NCI-H128 (cell line): ENCODE results near the gene RYR2.
"Not testable (repeated sequence)": the region's sequence is repeated elsewhere in the genome, so short reads cannot be mapped to it uniquely, and the experiment has no call there.

Experiments used
- DNase-seq: peaks from one replicate; lab custom pipeline; 2025; ENCODE audit not compliant: unreplicated experiment; lab: John Stamatoyannopoulos, UW

The RYR2 gene

DNA sequence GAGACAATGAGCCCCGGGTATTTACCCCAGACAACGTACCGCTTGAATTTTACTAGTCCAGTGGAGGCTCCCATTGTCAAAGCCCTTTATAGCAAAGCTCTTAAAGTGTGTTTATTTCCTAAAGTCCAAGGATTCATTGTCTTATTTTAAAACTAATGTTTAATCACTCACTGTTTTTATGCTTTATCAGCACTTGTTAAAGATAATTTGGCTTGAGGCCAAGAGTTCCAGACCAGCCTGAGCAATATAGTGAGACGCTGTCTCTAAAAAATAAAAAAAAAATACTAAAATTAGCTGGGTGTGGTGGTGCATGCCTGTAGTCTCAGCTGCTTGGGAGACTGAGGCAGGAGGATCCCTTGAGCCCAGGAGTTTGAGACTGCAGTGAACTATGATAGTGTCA, 202.8 kb downstream of the RYR2 start:
- DNase-seq: no peak

DNA sequence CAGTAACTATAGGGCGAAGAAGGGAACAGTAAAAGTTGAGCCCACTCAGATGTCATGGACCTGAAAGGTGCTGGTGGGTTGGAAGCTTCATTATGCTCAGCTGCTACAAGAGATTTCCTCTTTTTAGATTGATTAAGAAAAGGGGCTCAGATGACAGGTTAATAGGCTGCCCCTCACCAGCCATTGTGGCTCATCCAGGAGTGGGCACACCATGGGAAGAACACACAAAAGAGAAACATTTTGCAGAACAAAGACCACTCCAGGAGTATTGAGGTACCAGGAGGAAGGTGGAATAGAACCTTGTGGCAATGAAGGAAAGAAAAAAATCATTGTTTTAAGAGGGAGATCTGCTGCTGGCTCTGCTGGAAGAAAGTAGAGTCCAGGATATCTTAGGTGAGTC, 205.5 kb downstream of the RYR2 start:
- DNase-seq: no peak

DNA sequence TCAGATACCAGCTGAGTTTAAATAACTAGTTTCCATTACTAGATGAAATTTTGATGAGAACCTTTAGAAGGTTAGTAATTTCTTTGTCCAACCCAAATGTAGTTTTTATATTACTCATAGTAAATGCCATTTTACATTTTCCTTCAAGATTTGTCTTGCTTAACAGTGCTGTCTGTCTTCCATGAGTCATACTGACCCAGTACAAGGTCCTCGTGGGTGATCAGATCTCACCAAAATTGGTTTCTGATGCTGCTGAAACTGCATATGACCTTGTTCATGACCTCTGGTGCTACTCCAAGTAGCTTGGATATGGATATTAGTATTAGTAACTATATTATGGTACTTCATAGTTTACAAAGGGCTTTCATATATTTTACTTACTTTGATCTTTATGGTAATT, 207.1 kb downstream of the RYR2 start:
- DNase-seq: no peak

DNA sequence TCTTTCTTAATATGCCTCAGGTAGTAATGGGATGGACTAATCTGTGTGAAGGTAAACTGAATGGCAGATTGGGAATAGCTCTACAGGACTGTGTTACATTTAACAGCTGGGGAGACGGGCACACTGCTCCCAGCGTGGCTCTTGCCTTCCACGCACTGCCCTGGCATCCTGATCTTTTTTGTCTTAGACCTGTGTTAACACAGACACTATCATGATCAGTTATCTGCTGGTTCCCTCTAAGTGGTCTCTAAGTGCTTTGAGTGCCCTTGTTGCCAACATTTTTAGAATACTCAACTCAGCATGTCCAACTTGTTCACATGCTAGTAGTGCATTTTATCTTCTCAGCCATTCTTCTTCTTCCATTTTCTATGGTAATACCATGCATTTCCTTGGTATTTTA, 208.1 kb downstream of the RYR2 start:
- no peak for DNase-seq

DNA sequence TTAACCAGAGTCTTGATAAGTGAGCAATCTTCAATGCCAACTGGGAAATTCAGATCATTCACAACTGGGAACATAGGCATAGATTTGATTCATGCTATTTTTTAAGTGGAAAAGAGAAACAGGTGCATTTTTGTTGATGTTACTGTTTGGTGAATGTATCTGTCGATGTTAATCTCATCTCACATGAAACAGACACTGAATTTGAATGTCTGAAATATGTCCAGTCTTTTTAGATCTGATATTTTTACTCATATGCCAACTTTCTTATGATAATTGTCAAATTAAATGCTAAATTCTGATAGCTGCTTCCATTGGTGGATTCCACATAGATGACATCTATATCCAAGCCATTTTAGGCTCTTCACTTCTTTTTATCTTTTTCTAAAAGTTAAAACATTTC, 213.1 kb downstream of the RYR2 start:
- DNase-seq: no peak

DNA sequence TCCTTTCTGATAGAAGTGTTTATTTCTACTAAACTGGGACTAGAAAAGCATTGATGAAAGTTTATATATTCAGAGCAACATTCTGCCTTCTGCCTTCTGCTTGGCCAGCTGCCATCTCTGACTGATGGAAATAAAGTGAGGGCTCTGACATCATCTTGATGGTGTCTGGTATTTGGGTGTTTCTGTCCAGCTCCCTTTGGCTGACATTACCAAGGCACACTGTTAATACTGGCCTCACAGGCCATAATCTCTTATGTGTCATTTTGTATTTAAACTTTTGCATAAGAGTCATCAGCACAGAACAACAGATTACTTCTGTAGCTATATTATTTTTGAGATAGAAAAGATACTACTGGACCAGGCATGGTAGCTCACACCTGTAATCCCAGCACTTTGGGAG, 216.9 kb downstream of the RYR2 start:
- DNase-seq: no peak

DNA sequence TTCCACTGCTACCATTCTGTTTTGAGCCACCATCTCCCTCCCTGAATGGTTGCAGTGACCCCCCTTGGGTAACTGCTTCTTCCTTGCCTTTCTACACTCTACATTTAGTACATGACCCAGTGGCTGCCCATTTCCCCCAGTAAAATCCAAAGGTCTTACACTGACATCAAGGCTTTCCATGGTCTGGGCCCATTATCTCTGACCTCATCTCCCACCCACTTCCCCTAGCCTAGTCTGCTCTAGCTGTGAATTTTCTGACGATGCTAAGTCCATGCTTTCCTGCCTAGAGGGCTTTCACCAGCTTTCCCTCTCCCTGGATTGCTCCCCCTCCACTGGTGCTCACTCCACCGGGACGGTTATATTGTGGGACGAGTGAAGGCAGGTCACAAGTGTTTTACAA, 219.2 kb downstream of the RYR2 start:
- DNase-seq: no peak

DNA sequence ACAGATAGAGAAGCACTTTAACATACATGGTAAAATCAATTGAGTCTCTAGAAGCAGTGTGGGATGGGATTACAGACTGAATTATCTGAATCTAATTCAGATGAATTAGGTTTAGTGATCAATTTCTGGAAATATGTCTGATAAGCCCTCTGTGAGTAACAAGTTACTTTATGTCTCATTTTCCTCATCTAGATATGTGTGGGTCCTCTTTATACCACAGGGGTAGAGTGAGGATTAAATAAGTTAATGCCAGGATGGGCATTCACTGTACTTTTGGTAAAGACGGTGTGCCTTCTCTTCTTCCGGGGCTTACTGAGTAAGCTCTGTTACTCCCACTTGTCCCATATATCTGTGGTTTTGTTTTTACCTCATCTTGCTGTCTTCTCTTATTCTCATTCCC, 225.8 kb downstream of the RYR2 start:
- no peak for DNase-seq

DNA sequence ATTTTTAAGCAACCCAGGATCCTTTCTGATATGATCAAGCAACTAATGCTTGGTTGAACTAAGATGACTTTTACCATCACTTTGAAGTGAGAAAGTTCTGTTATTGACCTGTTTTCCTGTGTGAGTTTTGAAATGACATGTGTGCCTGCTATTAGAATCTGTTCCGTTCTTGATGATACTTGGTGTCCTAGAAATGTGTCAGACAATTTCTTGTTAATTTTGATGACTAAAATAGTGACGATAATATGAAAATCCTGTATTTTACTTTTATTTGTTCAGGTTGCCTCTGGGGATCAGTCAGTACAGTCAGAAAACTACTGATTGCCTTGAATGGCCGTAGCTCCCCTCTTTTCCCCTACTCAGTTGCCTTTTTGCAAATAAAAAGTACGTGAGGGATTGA, 228.0 kb downstream of the RYR2 start:
- no peak for DNase-seq

DNA sequence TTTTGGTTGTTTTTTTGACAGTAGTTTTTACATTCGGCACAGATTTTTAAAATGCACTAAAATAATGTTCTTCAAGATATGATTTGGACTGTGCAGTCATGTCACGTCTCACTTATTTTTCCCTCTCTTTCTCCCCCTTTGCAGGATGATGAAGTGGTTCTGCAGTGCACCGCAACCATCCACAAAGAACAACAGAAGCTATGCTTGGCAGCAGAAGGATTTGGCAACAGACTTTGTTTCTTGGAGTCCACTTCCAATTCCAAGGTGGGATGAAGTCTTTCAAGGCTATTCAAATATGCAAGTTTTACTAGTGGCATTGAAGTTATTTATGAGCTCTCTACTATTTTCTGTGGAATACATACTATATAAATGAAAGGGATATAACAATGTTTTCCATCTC, 228.4 kb downstream of the RYR2 start:
- no peak for DNase-seq

DNA sequence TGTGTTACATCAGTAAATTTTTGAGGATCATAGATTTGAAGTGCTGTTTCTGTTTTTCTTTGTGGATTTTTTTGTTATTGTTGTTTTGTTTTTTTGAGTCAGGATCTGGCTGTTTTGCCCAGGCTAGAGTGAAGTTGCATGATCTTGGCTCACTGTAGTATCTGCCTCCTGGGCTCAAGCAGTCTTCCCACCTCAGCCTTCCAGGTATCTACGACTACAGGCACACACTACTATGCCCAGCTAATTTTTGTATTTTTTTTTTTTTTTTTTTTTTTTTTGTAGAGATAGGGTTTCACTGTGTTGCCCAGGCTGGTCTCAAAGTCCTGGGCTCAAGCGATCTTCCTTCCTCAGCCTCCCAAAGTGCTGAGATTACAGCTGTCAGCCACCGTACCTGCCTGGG, 236.0 kb downstream of the RYR2 start:
- DNase-seq: not testable (repeated sequence)

DNA sequence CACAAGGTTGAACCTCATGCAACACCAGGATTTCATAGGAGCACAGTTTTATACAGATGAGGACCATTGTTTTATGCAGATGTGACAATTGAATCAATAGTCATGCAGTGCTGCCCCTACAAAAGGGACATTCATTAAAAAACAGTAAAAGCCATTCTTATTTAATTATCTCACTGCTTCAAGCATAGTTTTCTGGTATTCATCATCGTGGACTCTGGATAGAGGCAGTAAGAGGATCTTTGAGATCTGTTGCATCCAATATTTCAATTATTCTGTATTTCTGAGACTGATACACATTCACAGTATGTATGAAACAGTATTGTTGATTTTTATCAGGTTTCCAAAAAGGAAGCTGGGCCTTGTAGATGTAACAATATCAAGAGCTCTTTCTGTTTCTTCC, 237.6 kb downstream of the RYR2 start:
- DNase-seq: no peak

DNA sequence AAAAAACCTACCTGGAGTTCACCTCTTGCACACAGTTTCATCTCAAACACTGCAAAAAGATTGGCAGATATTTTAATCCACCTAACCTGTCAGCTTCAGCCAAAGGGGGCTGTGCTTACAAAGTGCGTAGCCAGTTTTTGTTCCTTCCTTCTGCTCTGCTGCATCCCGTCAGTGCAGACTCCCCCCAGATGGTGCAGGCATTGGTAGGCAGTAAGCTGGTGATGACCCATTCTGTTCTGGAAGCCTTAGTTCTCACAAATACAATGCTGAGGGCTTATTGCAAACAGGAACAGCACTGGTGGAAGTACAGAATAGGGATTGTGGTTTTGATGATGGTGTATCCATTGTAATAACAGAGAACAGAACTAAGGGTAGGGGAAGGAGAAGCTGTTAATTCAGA, 239.5 kb downstream of the RYR2 start:
- no peak for DNase-seq

DNA sequence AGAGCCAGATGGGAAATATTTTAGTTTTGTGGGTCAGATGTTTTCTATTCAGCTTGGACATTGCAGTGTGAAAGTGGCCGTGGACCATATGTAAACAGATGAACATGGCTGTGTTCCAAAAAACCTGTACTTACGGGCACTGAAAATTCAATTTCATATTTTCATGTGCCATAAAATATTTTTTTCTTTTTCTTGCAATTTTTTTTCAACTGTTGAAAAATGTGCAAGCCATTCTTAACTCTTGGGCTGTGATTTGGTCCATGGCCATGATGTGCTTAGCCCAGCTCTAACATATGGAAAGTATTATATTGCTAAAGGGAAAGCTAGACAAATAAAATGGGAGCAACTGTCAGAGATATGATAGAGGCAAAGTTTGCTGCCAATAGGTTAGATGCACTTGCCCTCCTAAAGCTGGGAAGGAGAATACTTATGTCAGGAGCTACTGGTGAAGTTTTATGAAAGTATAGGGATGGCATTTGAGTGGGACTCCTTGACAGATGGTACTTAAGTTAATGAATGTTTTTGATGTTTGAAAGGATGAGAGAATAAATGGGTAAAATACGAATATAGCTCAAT, 240.3 kb downstream of the RYR2 start:
- no peak for DNase-seq

DNA sequence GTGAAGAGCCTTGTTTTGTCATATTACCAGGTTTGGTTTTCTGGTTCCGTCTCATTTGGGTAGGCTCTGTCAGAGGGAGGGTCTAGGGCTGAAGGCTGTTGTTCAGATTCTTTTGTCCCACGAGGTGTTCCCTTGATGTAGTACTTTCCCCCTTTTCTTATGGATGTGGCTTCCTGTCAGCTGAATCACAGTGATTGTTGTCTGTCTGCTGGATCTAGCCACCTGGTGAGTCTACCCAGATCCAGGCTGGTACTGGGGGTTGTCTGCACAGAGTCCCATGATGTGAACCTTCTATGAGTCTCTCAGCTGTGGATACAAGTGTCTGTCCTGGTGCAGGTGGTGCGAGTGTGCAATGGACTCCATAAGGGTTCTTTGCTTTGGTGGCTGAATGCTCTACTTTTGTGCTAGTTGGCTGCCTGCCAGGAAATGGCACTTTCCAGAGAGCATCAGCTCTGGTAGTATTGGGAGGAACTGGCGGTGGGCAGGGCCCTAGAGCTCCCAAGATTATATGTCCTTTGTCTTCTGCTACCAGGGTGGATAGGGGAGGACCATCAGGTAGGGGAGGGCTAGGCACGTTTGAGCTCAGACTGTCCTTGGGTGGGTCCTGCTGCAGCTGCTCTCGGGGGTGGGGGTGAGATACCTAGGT, 246.0 kb downstream of the RYR2 start:
- no peak for DNase-seq

DNA sequence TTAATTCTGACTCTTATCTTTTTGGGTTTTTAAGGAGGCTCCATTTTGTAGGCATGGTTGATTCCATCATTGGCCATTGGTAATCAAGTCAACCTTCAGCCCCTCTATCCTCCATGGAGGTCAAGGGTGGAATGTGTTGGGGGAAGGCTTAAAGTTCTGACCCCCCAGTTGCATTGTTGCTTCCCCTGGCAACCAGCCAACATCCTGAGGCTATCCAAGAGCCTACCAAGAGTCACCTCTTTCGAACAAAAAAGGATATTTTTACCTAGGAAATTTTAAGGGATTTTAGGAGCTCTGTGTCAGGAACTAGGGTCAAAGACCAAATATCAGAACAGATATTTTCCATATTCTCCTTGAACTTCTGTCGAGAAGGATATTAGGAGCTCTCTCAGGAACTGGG, 251.8 kb downstream of the RYR2 start:
- no peak for DNase-seq

DNA sequence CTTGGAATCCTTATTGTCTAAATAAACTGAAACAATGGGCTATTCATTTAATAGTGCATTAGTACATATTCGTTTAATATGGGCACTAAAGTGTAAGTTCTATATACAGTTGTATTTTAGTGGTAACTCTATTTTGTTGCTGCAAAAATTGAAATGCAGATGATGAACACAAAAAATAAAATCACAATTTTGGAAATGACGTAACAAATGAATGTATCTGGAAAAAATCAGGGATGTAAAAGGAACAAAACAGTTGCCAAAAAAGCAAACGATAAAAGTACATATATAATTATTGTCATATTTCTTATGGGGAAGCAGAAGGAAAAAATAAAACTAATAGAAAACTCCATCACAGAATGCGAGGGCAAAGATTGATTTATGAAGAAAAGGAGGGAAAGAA, 254.9 kb downstream of the RYR2 start:
- no peak for DNase-seq

DNA sequence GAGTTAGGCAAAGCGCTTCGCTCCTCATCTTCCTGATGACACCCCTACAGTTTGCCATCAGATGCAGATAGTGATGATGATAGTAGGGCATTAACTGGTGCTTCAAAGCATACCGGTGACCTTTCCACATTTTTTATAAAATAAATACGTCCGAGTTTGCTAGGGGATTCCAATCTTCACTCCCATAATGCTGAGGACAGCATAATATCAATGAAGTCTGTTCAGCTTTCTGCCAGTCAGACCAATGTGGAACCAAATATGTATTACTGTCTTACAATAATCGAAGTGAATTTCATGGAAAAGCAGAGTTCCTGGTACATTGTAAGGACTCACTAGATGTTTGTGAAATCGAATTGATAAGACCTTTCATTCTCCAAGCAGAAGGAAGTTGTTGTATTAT, 258.7 kb downstream of the RYR2 start:
- DNase-seq: no peak

DNA sequence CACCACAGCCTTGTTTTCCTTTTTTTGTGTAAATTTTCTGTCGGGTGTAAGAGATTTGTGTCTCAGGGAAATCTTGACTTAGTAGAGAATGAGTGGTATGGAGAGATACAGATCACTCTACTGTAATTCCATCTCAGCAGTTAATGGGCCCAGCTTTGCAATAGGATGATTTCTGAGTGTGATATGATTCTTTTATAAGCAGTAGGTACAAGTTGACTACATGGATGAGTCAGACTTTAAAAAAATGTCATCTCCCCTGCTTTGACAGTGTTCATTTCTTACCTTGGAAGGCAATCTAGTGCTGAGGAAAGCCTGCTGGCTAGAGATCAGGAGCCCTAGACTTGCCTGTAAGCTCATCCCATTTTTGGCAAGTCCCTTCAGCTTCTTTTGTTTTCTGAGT, 261.9 kb downstream of the RYR2 start:
- no peak for DNase-seq

DNA sequence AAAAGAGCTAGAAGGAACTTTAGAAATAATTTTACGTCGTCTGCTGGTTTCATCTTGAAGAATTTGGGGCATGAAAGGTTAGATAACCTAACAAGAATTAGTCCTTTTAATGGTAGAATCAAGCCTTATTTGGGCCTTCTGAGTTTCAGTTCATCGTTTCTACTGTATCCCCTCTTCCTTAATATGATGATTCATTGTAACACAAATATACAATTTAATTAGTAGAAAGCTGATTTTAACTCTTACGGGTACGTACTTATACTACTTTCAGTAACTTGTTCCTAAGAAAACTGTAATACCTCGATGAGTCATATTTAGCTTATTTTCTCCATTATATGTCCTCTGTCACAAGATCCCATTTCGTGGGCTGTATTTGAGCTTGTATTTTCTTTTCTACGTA, 264.7 kb downstream of the RYR2 start:
- no peak for DNase-seq

DNA sequence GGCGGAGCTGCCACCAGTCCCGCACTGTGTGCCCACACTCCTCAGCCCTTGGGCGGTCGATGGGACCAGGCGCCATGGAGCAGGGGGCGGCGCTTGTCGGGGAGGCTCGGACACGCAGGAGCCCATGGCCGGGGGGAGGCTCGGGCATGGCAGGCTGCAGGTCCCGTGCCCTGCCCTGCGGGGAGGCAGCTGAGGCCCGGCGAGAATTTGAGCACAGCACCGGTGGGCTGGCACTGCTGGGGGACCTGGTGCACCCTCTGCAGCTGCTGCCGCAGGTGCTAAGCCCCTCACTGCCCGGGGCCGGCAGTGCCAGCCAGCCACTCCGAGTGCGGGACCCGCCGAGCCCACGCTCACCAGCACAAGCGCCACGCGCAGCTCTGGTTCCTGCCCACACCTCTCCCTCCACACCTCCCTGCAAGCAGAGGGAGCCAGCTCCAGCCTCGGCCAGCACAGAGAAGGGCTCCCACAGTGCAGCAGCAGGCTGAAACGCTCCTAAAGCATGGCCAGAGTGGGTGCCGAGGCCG, 267.7 kb downstream of the RYR2 start:
- DNase-seq: no peak

DNA sequence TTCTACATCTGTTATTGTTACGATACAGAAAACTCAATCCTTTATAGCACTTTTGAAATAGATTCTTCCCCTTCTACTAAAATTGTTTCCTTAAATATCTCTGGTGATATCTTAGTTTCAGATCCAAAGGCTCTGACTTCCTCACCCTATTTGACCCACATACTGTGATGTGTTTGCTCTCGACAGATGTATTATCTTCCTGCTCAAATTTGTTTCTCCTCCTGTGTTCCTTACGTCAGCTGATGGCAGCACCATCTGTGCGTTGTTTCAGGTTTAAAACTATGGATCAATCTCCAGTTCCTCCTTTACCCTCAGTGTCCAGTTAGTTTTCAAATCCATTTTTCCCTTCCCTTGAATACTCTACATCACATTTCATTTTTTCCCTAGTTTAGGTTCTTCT, 274.4 kb downstream of the RYR2 start:
- DNase-seq: no peak

DNA sequence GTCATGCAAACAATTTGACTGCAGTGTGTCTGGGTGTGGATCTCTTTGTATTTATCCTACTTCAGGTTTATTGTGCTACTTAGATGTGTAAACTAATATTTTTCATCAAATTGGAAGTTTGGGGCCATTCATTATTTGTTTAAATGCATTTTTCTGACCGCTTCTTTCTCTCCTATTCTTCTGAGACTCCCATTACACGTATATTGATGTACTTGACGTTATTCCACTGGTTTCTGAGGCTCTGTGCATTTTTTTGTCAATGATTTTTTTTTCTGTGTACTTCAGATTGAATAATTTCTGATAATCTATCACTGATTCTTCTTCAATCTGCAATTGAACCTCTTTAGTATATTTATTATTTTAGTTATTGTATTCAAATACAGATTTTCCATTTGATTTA, 276.8 kb downstream of the RYR2 start:
- DNase-seq: no peak
